H1 (cell line): Measurements from ENCODE around the gene MACROH2A1. TPM values are rescaled to one million over a fixed set of nuclear protein-coding genes. Genes with fewer than 3 reads are reported as not detected.

Source experiments
- CTCF ChIA-PET: fragments of 300-600 bp; sonication (Branson Sonifier 250); formaldehyde crosslinking; loops from one replicate; lab custom pipeline; 2021; ENCODE audit not compliant: partially characterized antibody; lab: Charles Lee
- POLR2A ChIA-PET: fragments of 300-600 bp; sonication (Branson Sonifier 250); formaldehyde crosslinking; loops from one replicate; lab custom pipeline; 2021; ENCODE audit warnings: inconsistent platforms; ENCODE audit not compliant: partially characterized antibody; lab: Charles Lee
- DNase-seq, 2 experiments: peaks; one replicate each; pipeline versions ENCODE4 v3.0.0 to v3.0.0-alpha.2; 2010 to 2022; ENCODE audit warnings: low spot score in 2 of 2, low read depth in 1 of 2, mixed read lengths in 1 of 2
- FAIRE-seq: peaks from 2 replicates; lab custom pipeline; 2011; peaks lifted over from hg19 to GRCh38; lab: Jason Lieb, UNC
- H2AFZ ChIP-seq: 2 replicates; pipeline ENCODE4 v1.8.1; 2012; ENCODE audit warnings: low read length, inconsistent platforms
- H2AK5ac ChIP-seq: 2 replicates; pipeline ENCODE4 v1.6.1; 2013; ENCODE audit warnings: low read depth, low read length
- H2BK120ac ChIP-seq: replicated peaks from 2 replicates; pipeline ENCODE3; 2013; ENCODE audit warnings: low read depth, low read length, inconsistent platforms
- H2BK12ac ChIP-seq: 2 replicates; pipeline ENCODE4 v1.6.1; 2013; ENCODE audit warnings: low read depth, low read length
- H2BK15ac ChIP-seq: 2 replicates; pipeline ENCODE4 v1.6.1; 2013; ENCODE audit warnings: low read length
- H2BK20ac ChIP-seq: 2 replicates; pipeline ENCODE4 v1.6.1; 2013; ENCODE audit warnings: low read length
- H2BK5ac ChIP-seq: 2 replicates; pipeline ENCODE4 v1.6.1; 2013; ENCODE audit warnings: low read depth, low read length
- H3K14ac ChIP-seq: 2 replicates; pipeline ENCODE4 v1.6.1; 2013; ENCODE audit warnings: inconsistent platforms; ENCODE audit not compliant: insufficient read length
- H3K18ac ChIP-seq: 2 replicates; pipeline ENCODE4 v1.6.1; 2013; ENCODE audit warnings: low read length; ENCODE audit errors: extremely low read depth
- H3K23ac ChIP-seq: 2 replicates; pipeline ENCODE4 v1.6.1; 2013; ENCODE audit warnings: inconsistent platforms; ENCODE audit not compliant: insufficient read length
- H3K23me2 ChIP-seq: 2 replicates; pipeline ENCODE4 v1.6.1; 2013; ENCODE audit warnings: low read depth, low read length
- H3K27ac ChIP-seq: 2 replicates; pipeline ENCODE4 v1.6.1; 2011; ENCODE audit warnings: low read depth, low read length, inconsistent platforms
- H3K27me3 ChIP-seq, 4 experiments: replicated peaks in 1 of 4; 1 replicate in 1 of 4; 2 replicates in 3 of 4; pipeline versions ENCODE4 v1.6.1 to v1.8.1; 2011 to 2013; ENCODE audit warnings: low read length in 3 of 4, mild to moderate bottlenecking in 3 of 4, inconsistent platforms in 2 of 4, mixed read lengths in 2 of 4, moderate library complexity in 1 of 4; ENCODE audit not compliant: control insufficient read depth in 3 of 4, insufficient read depth in 3 of 4; ENCODE audit errors: extremely low read depth in 1 of 4
- H3K36me3 ChIP-seq, 4 experiments: 2 replicates each; pipeline versions ENCODE4 v1.6.1 to v1.8.1; 2011 to 2013; ENCODE audit warnings: mild to moderate bottlenecking in 4 of 4, low read length in 3 of 4, moderate library complexity in 2 of 4, control low read depth in 1 of 4, inconsistent platforms in 1 of 4; ENCODE audit not compliant: insufficient read depth in 4 of 4, control insufficient read depth in 2 of 4
- H3K4ac ChIP-seq: replicated peaks from 2 replicates; pipeline ENCODE3; 2013; ENCODE audit warnings: low read length, low read depth, mixed read lengths, inconsistent platforms; ENCODE audit not compliant: insufficient read length
- H3K4me1 ChIP-seq, 4 experiments: replicated peaks in 1 of 4; 1 replicate in 1 of 4; 2 replicates in 3 of 4; pipeline versions ENCODE4 v1.6.1 to v1.8.1; 2011 to 2013; ENCODE audit warnings: low read length in 3 of 4, inconsistent platforms in 2 of 4, mixed read lengths in 1 of 4; ENCODE audit not compliant: insufficient read depth in 4 of 4, control insufficient read depth in 3 of 4
- H3K4me2 ChIP-seq, 2 experiments: 2 replicates each; pipeline versions ENCODE4 v1.6.1 to v1.8.1; 2011 to 2013; ENCODE audit warnings: low read depth in 2 of 2, low read length in 2 of 2, control low read depth in 1 of 2, inconsistent platforms in 1 of 2, mild to moderate bottlenecking in 1 of 2; ENCODE audit not compliant: insufficient read depth in 1 of 2
- H3K4me3 ChIP-seq, 4 experiments: fragments of 200-600, 300-600 bp in 1 of 4; sonication (generic), shearing (Covaris generic), sonication (Bioruptor Twin) in 1 of 4; 2 replicates each; pipeline versions ENCODE4 v1.5.1 to v1.8.1; 2011 to 2016; ENCODE audit warnings: low read length in 4 of 4, low read depth in 3 of 4, control low read depth in 2 of 4, inconsistent platforms in 2 of 4, mild to moderate bottlenecking in 2 of 4, mixed read lengths in 1 of 4, moderate library complexity in 1 of 4; ENCODE audit not compliant: insufficient read depth in 2 of 4; ENCODE audit errors: extremely low read depth in 1 of 4
- H3K56ac ChIP-seq: replicated peaks from 2 replicates; pipeline ENCODE3; 2013; ENCODE audit warnings: low read depth, mild to moderate bottlenecking, mixed read lengths, low read length, inconsistent platforms; ENCODE audit not compliant: insufficient read length
- H3K79me1 ChIP-seq: 2 replicates; pipeline ENCODE4 v1.6.1; 2013; ENCODE audit warnings: low read depth, low read length, control low read depth
- H3K79me2 ChIP-seq, 2 experiments: 2 replicates each; pipeline versions ENCODE4 v1.6.1 to v1.8.1; 2012 to 2013; ENCODE audit warnings: low read length in 2 of 2, mild to moderate bottlenecking in 2 of 2, inconsistent platforms in 1 of 2; ENCODE audit not compliant: insufficient read depth in 2 of 2, control insufficient read depth in 1 of 2
- H3K9ac ChIP-seq, 4 experiments: replicated peaks in 1 of 4; 1 replicate in 1 of 4; 2 replicates in 3 of 4; pipeline versions ENCODE4 v1.6.1 to v1.8.1; 2011 to 2013; ENCODE audit warnings: low read depth in 3 of 4, low read length in 3 of 4, control low read depth in 2 of 4, mild to moderate bottlenecking in 2 of 4, moderate library complexity in 2 of 4, inconsistent platforms in 1 of 4; ENCODE audit errors: extremely low read depth in 1 of 4
- H3K9me3 ChIP-seq, 2 experiments: 2 replicates each; pipeline versions ENCODE4 v1.6.1 to v1.8.1; 2012 to 2013; ENCODE audit warnings: mild to moderate bottlenecking in 2 of 2, moderate library complexity in 2 of 2, control low read depth in 1 of 2, inconsistent platforms in 1 of 2, low read depth in 1 of 2, low read length in 1 of 2, mixed read lengths in 1 of 2; ENCODE audit not compliant: insufficient read depth in 2 of 2
- H4K20me1 ChIP-seq, 2 experiments: replicated peaks in 1 of 2; 2 replicates each; pipeline versions ENCODE3 to v1.8.1; 2011 to 2013; ENCODE audit warnings: inconsistent platforms in 2 of 2, low read length in 2 of 2, mild to moderate bottlenecking in 1 of 2; ENCODE audit not compliant: insufficient read depth in 2 of 2, control insufficient read depth in 1 of 2
- H4K5ac ChIP-seq: 2 replicates; pipeline ENCODE4 v1.6.1; 2013; ENCODE audit warnings: low read length, low read depth, mixed read lengths, inconsistent platforms; ENCODE audit not compliant: insufficient read length
- H4K8ac ChIP-seq: 2 replicates; pipeline ENCODE4 v1.8.0; 2013; ENCODE audit warnings: mild to moderate bottlenecking, moderate library complexity, low read length, inconsistent platforms; ENCODE audit not compliant: insufficient read depth; ENCODE audit errors: extremely low read depth
- H4K91ac ChIP-seq: replicated peaks from 2 replicates; pipeline ENCODE3; 2013; ENCODE audit warnings: low read length, mixed read lengths, inconsistent platforms; ENCODE audit not compliant: insufficient read length
- BCL11A ChIP-seq, 2 experiments: IDR thresholded peaks; one replicate each; pipeline ENCODE4 v1.6.1; 2011; ENCODE audit warnings: low read depth in 2 of 2, low read length in 2 of 2, mild to moderate bottlenecking in 2 of 2
- BRCA1 ChIP-seq: IDR thresholded peaks from 2 replicates; pipeline ENCODE4 v1.6.1; 2012; ENCODE audit warnings: low read depth, low read length, improper control_type of control experiment
- CEBPB ChIP-seq: IDR thresholded peaks from 2 replicates; pipeline ENCODE4 v1.6.1; 2012; ENCODE audit warnings: low read depth, low read length
- HDAC2 ChIP-seq, 2 experiments: fragments of 300-600 bp in 1 of 2; sonication (generic) in 1 of 2; IDR thresholded peaks; 2 replicates each; pipeline ENCODE4 v1.6.1; 2011 to 2012; ENCODE audit warnings: low read depth in 2 of 2, low read length in 2 of 2, mild to moderate bottlenecking in 2 of 2, moderate library complexity in 2 of 2, borderline replicate concordance in 1 of 2, inconsistent platforms in 1 of 2
- HDAC6 ChIP-seq: IDR thresholded peaks from one replicate; pipeline ENCODE4 v1.7.1; 2012; ENCODE audit warnings: low read depth, mild to moderate bottlenecking, inconsistent platforms, low read length, moderate library complexity
- JUND ChIP-seq: IDR thresholded peaks from 2 replicates; pipeline ENCODE4 v1.6.1; 2011; ENCODE audit warnings: mild to moderate bottlenecking, improper control_type of control experiment, low read length
- KDM4A ChIP-seq: IDR thresholded peaks from one replicate; pipeline ENCODE4 v1.7.1; 2012; ENCODE audit warnings: low read depth, mild to moderate bottlenecking, moderate library complexity, low read length, inconsistent platforms; ENCODE audit not compliant: severe bottlenecking
- MAFK ChIP-seq: IDR thresholded peaks from 2 replicates; pipeline ENCODE4 v1.6.1; 2012; ENCODE audit warnings: low read depth, mild to moderate bottlenecking, improper control_type of control experiment, low read length
- POU5F1 ChIP-seq: IDR thresholded peaks from 2 replicates; pipeline ENCODE4 v1.6.1; 2011; ENCODE audit warnings: low read depth, mild to moderate bottlenecking, low read length, moderate library complexity
- TAF7 ChIP-seq: optimal IDR thresholded peaks from 2 replicates; pipeline ENCODE3; 2011; ENCODE audit warnings: low read depth, mild to moderate bottlenecking, inconsistent platforms, low read length, moderate library complexity, borderline replicate concordance
- TBP ChIP-seq: IDR thresholded peaks from 2 replicates; pipeline ENCODE4 v1.6.1; 2011; ENCODE audit warnings: low read depth, low read length, improper control_type of control experiment
- USF2 ChIP-seq: IDR thresholded peaks from 2 replicates; pipeline ENCODE4 v1.6.1; 2011; ENCODE audit warnings: low read length, improper control_type of control experiment
- ZNF274 ChIP-seq: IDR thresholded peaks from 2 replicates; pipeline ENCODE4 v1.7.0; 2012; ENCODE audit warnings: low read length, borderline replicate concordance; ENCODE audit errors: extremely low read depth
- WGBS, 2 experiments: shearing (Covaris generic) in 1 of 2; methylation state at CpG; one replicate each; pipeline versions ENCODE4 v1.1.6 to v1.1.7; 2013 to 2015; ENCODE audit warnings: low lambda C conversion rate in 2 of 2, mixed read lengths in 2 of 2, inconsistent platforms in 1 of 2, low coverage in 1 of 2, missing lambda C conversion rate in 1 of 2; ENCODE audit not compliant: insufficient replicate concordance in 2 of 2, insufficient coverage in 1 of 2, insufficient read length in 1 of 2; ENCODE audit errors: extremely low coverage in 1 of 2, missing lambda C conversion rate in 1 of 2; 5-methylcytosine and 5-hydroxymethylcytosine counted together
- polyA plus RNA-seq, 7 experiments: library from polyadenylated mRNA; depleted of rRNA in 3 of 7; stranded (reverse) in 5 of 7; unstranded in 2 of 7; fragments of >200 nt in 5 of 7; fragments of 200-250 nt in 2 of 7; gene quantifications; 1 replicate in 5 of 7; 2 replicates in 1 of 7; 4 replicates in 1 of 7; pipeline versions ENCODE4 v1.2.1 to v1.2.3, GENCODE V29; 2011 to 2013; ENCODE audit warnings: missing spikeins in 2 of 7, mixed read lengths in 2 of 7
- total RNA-seq: library from RNA; stranded (reverse); fragmentation: NEBNext Ultra II Directional; extraction: Animal tissue kit (Norgen Biotek cat#: 25700); gene quantifications from 2 replicates; pipeline ENCODE4 v1.2.1, GENCODE V29; 2021

The MACROH2A1 gene
- total and polyA plus RNA-seq, 2 of the 8 experiments (the other 6 are each of a cell fraction or from before 2014, with no cell fraction given) = 60.0 to 92.3 TPM

DNA sequence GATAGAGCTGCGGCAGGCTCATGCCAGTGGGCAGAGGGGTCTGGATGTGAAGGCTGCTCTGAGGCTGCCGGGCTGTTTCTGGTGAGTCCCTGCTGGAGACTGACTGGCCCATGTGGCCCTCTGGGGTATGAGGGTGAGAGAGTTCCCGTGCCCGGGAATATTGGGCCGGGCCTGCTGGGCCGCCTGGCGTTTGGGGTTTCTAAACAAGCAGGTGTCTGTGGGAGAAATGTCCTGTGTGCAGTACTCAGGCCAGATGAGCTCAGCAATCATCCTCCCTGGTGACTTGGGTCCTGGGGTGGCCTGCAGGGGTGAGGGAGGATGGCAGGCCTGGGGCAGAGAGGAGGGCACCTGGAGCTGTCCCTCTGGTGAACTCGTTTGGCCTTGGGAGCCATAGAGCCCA, 74.9 kb downstream of the MACROH2A1 start:
- Histone ChIP-seq H3K4ac (no peak overlapping the region), H3K36me3 (no peaks in the 10 kb centered on the region), H3K79me2 (no peaks in the 10 kb centered on the region), H2BK5ac (no peak overlapping the region), H3K14ac (no peak overlapping the region), H3K79me1 (no peaks in the 10 kb centered on the region), H3K4me2 (no peak overlapping the region), H2BK20ac (no peak overlapping the region), H3K27me3 (no peaks in the 10 kb centered on the region), H4K91ac (no peak overlapping the region), H2BK120ac (no peak overlapping the region), H3K9me3 (no peaks in the 10 kb centered on the region), H4K8ac (no peak overlapping the region), H3K9ac (no peak overlapping the region), H3K23ac (no peak overlapping the region), H3K27ac (no peak overlapping the region), H2BK12ac (no peak overlapping the region), H3K56ac (no peak overlapping the region), H3K4me3 (no peak overlapping the region), H3K23me2 (no peaks in the 10 kb centered on the region), H3K18ac (no peak overlapping the region), H4K20me1 (peaks cover 0 to 3% of the 10 kb centered on the region in 2 experiments), H2AK5ac (no peak overlapping the region), H2BK15ac (no peak overlapping the region), H4K5ac (no peak overlapping the region), H3K4me1 (no peaks in the 10 kb centered on the region; a peak in 1 of 7 replicates), H2AFZ (no peak overlapping the region)
- DNase-seq = no peak
- ChIA-PET POLR2A (interaction anchor here (1.6 kb wide), 1 partner anchor 14 kb away, joined by 3 read pairs; no protein-coding TSS in a partner anchor), CTCF (interaction anchor here (0.9 to 2.9 kb wide), 5 partner anchors 9 to 102 kb away, joined by 4 to 19 read pairs (median 7); no protein-coding TSS in a partner anchor)
- 95% methylated on average over 8 of the region's 8 CpGs; no CpG with 5 or more reads in 1 of the 2 experiments for WGBS, 2 experiments
- FAIRE-seq = no peak
- no peak for TF ChIP-seq JUND
- TF ChIP-seq BCL11A (IDR thresholded peaks at IDR 0.05; ENCODE audit: low read depth in 2 of 2, low read length in 2 of 2) = no peak
- TF ChIP-seq CEBPB = no peak
- TF ChIP-seq TAF7 = no peak
- no peak for TF ChIP-seq USF2
- TF ChIP-seq KDM4A = no peak
- no peak for TF ChIP-seq BRCA1
- TF ChIP-seq HDAC6 = no peak
- no peak for TF ChIP-seq HDAC2 (IDR thresholded peaks at IDR 0.05; ENCODE audit: borderline replicate concordance in 1 of 2, low read depth in 2 of 2, low read length in 2 of 2)
- no peak for TF ChIP-seq MAFK
- TF ChIP-seq ZNF274 = no peak
- no peak for TF ChIP-seq TBP
- no peak for TF ChIP-seq POU5F1
